Suppressor macrophage (primary cell): ENCODE results near the gene ATP2B2.
A peak's percentile ranks its signal among the peaks of the same experiment; 100 is the strongest.

Experiments used
- DNase-seq, 4 experiments: peaks; one replicate each; pipeline ENCODE4 v3.0.0-alpha.2; 2020 to 2022

ATP2B2 gene

GRCh38 chr3:10340476-10340875, 164.9 kb downstream of the ATP2B2 start:
- DNase-seq: no peak

DNA sequence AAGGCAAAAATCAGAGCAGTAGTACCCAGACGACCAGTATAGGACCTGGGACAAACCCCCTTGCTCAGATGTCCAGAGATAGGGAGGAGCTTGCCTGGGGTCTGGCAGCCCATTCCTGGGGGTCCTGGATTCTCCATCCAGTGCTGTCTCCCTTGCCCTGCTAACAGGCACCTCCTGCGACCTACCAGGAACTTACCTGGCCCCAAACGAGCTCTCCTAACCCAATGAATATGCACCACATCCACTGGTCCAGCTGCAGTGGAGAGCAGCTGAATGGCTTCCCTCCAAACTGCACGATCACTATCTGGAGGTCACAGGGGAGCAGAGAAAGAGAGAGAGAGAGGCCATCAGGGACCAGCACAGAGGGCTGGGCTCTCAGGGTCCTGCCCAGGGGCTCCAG, 165.3 kb downstream of the ATP2B2 start:
- no peak for DNase-seq

- no peak for DNase-seq
These were observed 165.9 kb downstream of the ATP2B2 start for GRCh38 chr3:10339376-10339955.

DNA sequence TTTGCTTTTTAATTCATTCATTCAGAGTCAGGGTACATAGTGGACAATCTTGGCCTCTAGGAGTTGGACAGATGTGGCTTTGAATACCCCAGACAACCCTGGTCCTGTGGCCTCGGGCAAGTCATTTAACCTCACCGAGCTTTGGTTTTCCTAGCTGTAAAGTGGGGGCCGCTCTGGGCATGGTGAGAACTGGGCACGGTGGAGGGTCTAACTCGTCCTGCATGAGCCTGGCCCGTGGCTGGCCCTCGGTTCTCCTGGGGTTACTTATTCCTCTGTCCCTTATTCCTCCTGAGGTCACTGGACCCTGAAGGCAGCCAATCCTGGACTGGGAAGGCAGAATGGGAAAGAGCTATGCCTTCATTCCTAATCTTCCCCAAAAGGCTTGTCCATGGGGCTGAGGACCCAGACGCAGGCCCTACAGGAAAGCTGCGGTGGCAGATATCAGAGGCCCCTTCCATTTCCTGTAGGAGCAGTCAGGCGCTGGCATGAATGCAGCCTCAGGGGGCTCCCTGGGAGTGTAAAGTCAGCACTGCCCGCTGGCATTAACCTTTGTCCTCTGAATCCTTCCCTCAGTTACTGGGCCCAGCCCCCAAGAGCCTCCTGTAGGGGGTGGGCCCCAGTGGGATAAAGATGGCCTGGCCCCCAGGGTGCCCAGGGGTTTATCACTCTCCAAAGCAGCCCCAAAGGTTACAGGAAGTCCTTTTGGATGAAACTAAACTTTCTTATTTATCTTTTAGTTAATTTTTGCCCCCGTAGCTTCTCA, 166.6 kb downstream of the ATP2B2 start:
- no peak for DNase-seq

DNA sequence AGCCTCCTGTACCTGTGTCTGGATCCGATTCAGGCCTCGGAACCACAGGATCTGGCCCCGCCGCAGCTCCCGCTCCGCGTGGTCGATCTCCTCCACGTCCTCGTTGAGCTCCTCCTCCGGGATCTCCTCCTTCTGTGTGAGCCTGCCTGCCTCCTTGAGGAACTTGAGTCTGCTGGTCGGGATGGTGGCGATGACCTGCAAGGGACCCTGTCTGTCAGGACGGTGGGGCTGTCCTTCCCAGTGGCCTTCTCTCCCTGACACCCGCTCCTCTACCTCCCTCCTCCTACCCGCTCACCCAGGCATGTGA, 167.3 kb downstream of the ATP2B2 start:
- DNase-seq: no peak

DNA sequence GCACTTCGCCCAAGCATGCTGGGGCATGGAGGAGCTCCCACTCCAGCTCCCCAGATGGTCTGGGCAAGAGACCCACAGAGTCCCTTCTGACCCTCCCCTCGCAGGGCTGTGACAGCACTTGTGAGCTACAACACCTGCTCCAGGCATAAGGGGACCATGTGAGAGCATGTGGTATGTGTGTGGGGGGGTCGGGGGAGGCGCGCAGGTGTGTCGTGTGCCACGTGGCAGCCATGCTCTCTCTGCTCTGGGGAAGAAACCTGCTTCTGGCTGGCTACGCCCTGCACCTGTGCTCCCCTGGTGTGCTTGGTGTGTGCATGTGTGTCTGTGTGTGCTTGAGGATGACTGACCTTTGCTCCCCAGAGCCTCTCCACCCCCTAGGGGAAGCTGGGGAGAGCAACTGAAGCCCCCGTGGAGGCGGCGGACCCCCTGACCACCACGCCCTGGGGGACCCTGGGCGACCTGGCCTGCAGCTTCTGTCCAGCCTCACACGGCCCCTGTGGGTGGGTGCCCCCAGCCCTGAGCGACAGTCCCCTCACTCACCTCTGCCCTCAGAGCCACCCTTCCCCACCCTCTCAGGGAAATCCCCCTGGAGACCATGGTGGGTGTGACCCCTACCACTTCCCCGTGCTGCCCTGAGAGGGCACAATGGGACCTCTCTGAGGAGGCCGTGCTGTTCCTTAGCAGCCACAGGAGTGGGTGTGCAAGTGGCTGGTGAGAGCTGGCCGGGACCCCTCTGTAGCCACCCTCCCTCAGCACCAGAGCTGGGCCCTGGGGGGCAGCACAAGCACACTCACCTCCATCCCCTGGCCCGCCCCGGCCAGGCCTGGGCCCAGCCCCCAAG, 167.8 kb downstream of the ATP2B2 start:
- DNase-seq: no peak

DNA sequence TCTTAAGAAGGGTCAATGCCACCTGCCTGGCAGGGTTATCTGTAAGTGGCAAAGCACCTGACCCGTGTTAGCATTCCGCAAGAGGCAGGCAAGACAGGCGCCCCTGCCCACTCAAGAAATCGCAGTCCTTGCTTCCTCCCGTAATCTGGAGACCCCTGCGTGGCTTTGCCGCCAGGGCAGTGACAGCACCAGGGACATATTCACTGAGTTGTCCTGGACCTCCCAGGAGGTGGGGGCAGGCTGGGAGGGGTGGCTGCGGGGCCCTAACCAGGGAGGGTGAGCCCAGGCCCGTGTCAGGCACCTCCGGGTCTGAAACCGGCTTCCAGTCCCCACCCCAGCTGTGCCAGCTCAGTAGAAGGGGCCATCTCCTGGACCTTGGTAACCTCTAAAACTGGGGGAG, 168.6 kb downstream of the ATP2B2 start:
- DNase-seq: no peak

- no peak for DNase-seq
These were observed 169.3 kb downstream of the ATP2B2 start for GRCh38 chr3:10335871-10336622.

- DNase-seq: no peak
These were observed 170.1 kb downstream of the ATP2B2 start for GRCh38 chr3:10335190-10335738.

DNA sequence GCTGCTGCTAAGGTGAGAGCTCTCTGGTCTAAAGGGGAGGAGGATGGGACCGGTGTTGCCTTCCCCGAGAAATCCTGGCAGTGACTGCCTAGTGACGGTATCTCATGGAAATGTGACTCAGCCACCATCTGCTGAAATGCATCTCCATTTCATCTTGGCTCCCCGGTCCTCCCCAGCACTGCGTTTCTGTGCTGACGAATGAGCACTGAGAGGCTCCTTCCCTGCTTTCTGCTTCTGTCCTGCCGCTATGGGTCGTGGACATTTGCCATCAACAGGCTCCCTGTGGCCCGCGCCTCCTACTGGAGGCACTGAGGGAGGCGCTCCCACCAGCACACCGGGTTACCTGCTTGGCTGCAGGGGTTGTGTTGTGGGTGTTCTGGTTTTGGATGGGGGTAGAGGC, 170.9 kb downstream of the ATP2B2 start:
- DNase-seq: no peak

DNA sequence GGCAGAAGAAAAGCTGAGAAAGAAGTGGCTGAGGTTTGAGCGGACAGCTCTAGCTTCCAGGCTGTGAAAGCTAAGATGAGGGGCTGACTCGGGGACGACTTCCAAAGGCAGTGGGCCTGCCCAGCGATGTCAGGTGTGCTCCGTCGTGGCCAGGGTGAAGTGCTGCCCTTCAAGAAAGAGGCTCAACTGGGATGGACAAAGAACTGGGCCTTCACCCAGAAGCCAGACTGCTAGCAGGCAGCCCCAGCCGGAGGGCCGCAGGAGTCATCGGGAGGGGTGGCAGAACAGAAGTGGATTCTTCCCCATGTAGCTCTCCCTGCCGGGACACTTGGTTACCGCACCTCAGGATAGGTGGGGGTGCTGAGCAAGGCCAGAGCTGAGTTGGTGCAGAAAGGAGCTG, 171.3 kb downstream of the ATP2B2 start:
- no peak for DNase-seq

GRCh38 chr3:10333349-10333650, 172.1 kb downstream of the ATP2B2 start:
- DNase-seq: no peak

DNA sequence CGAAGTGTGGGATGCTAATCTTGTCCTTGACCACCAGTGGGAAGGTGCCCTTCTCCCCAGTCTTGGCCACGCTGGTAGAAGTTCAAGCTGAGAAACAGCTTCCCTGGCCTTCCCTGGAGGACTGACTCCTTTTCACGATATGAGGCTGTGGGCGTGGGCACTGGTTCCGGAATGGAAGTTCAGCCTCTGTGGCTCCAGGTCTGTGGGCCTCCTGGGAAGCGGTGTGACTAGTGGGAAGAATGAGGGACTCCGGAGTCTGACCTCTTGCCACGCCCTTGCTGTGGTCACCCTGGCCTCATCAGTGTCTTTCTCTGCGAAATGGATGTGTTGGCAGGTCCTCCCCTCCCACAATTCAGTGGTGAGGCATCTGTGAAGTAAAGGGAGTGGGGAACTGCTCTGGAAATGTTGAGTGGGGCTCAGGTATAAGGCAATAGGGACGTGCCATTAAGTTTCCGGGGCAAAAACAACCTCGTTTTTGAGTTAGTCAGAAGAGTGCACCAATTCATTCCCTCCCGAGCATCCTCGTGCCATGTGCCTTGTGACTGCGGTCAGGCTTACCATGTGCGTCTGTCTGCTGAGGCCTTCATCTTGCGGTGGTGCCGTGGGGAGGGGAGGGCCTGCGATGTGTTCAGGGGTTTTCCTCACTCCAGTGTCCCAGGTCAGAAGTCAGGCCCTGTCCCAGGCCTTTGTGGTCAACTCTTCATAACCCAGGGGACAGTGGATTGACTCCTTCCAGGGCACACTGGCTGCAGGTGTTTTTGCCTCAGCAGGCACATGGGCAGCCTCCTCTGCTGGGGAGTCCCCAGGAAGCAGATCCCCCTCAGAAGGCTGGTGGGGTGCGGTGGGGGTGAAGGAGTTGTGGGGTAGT, 172.7 kb downstream of the ATP2B2 start:
- no peak for DNase-seq

GRCh38 chr3:10331320-10331719, 174.1 kb downstream of the ATP2B2 start:
- DNase-seq: no peak

- DNase-seq: no peak
These were observed 175.1 kb downstream of the ATP2B2 start for GRCh38 chr3:10330319-10330718.

- no peak for DNase-seq
These were observed 175.8 kb downstream of the ATP2B2 start for GRCh38 chr3:10329495-10330015.

GRCh38 chr3:10328460-10329071, 176.8 kb downstream of the ATP2B2 start:
- DNase-seq: no peak

DNA sequence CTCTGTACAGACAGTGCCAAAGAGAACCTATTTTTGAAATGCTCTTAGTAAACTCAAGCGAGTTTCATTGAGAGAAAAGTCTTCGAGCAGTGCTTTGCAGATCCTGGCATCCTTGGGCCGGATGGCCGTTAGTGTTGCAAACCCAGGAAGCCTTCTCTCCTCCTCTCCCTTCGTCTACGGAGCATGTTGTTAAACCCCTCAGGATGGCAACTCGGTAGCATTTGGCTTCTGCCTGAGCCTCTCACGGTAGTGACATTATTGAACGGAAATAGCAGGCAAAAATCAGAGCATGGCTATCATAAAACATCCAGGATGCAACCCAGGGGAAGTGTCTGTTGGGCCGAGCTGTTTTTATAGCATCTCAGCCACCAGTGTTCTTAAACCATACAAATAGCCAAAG, 177.8 kb downstream of the ATP2B2 start:
- no peak for DNase-seq

- peak; percentile 35 to 63 (median 42) for DNase-seq
These were observed 183.1 kb downstream of the ATP2B2 start for GRCh38 chr3:10322352-10322710.

DNA sequence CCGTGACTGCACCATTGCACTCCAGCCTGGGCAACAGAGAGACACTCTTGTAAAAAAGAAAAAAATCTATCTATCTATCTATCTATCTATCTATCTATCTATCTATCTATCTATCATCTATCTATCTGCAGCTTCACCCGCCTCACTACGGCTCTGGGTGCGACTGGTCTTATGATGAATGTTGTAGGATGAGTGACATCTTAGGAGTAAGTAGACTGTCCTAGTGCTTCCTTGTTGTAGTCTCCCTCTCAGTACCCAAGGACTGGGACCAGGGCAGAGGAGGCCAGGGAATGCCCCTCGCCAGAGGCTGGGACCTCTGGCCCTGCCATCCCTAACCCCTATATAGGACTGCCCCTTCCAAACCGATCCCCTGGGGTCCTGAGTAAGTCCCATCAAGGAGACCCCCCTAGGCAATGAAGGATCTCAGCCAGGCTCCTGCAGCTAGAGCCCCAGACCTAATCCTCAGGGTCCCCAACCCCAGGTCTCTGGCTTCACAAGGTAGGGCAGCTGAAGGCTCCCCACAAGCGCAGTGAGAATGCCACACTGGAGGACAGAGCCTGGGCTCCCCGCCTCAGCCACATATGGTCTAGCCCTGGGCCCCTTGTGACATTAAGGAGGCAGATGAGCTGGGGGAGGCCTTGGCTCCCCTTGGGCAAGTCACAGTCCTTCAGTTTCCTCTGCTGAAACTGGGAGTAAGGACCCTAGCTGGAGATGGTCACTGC, 183.6 kb downstream of the ATP2B2 start:
- DNase-seq: no peak

GRCh38 chr3:10320320-10320677, 185.1 kb downstream of the ATP2B2 start:
- DNase-seq: no peak
